ENCODE measurements around the gene REEP6.
A peak's percentile ranks its signal among the peaks of the same experiment; 100 is the strongest.

- no peak for TF ChIP-seq EP300 (IDR thresholded peaks at IDR 0.05; ENCODE audit: borderline replicate concordance)
- TF ChIP-seq CEBPB (IDR thresholded peaks at IDR 0.05): no peak
- TF ChIP-seq YY1 (IDR thresholded peaks at IDR 0.05; ENCODE audit: low read depth): no peak
- TF ChIP-seq TAF1 (IDR thresholded peaks at IDR 0.05; ENCODE audit: low read depth): no peak
- no peak for TF ChIP-seq TCF12 (IDR thresholded peaks at IDR 0.05; ENCODE audit: low read depth)
- TF ChIP-seq TEAD4 (IDR thresholded peaks at IDR 0.05): no peak; the same call in 1 of the 2 replicates
- peak; percentile 21; the same call in 1 of the 2 replicates for TF ChIP-seq RAD21 (IDR thresholded peaks at IDR 0.05; ENCODE audit: low read depth)
- no peak for TF ChIP-seq EGR1 (IDR thresholded peaks at IDR 0.05)
- TF ChIP-seq REST (IDR thresholded peaks at IDR 0.05; ENCODE audit: low read depth): no peak
- TF ChIP-seq CREB1 (IDR thresholded peaks at IDR 0.05; ENCODE audit: low read depth): no peak
- TF ChIP-seq USF1 (IDR thresholded peaks at IDR 0.05): no peak
- TF ChIP-seq MAX (IDR thresholded peaks at IDR 0.05): no peak
Measured at GRCh38 chr19:1512671-1513498, 21.9 kb downstream of the REEP6 start, which contains the start of gene ADAMTSL5.
